ENCODE measurements around the gene MTRR. TPM values are rescaled to one million over a fixed set of nuclear protein-coding genes. Genes with fewer than 3 reads are reported as not detected.

The MTRR gene
- total and polyA plus RNA-seq, 8 donors: 9.7 to 53.9 (median 18.5) TPM

DNA sequence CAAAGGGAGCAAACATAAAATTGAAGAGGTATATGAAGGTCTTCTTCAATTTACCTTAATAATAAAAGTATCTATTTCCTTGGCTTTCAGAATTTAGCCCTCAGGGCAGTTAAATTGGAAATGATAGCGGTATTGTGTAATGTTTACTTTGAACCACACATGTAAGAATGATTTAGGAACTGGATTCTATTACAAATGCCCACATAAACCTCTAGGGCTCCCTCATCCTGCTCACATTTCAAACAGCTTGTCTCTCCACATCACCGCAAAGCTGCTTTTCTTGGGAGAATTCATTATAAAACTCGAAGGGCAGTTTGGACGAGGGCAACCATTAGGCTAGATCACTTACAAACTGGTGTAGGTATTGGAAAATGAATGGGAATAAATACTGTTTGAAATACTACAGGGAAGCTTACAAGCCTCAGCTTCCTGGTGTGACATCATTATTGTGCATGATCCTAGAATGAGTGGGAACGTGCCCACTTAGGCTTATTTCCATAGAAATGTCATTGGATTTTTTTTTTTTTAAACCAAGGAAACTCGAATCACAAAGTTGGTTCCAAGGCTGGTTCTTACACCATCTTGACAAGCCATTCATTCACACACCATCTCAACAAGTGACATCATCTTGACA is 47.3 kb downstream of the MTRR start:
- H3K9me3 ChIP-seq: peaks cover 0 to 21% (median 15%) of the 10 kb centered on the region in 4 donors
- H3K4me3 ChIP-seq: no peak overlapping the region
- no peaks in the 10 kb centered on the region for H3K36me3 ChIP-seq
- H3K4me1 ChIP-seq: no peaks in the 10 kb centered on the region
- TF ChIP-seq EP300 (IDR thresholded peaks at IDR 0.05) (no peak), POLR2A (IDR thresholded peaks at IDR 0.05) (no peak), POLR2AphosphoS5 (IDR thresholded peaks at IDR 0.05) (no peak)
- TF ChIP-seq, protein P1, sequence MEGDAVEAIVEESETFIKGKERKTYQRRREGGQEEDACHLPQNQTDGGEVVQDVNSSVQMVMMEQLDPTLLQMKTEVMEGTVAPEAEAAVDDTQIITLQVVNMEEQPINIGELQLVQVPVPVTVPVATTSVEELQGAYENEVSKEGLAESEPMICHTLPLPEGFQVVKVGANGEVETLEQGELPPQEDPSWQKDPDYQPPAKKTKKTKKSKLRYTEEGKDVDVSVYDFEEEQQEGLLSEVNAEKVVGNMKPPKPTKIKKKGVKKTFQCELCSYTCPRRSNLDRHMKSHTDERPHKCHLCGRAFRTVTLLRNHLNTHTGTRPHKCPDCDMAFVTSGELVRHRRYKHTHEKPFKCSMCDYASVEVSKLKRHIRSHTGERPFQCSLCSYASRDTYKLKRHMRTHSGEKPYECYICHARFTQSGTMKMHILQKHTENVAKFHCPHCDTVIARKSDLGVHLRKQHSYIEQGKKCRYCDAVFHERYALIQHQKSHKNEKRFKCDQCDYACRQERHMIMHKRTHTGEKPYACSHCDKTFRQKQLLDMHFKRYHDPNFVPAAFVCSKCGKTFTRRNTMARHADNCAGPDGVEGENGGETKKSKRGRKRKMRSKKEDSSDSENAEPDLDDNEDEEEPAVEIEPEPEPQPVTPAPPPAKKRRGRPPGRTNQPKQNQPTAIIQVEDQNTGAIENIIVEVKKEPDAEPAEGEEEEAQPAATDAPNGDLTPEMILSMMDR (IDR thresholded peaks at IDR 0.05): no peak
- WGBS, 5 donors: 71 to 80% (median 75%) methylated on average over 6 of the region's 6 CpGs
- H3K27ac ChIP-seq: no peak overlapping the region
- intact Hi-C loops (cut with DNase I; ENCODE audit: low total_unique reads): no loop called here
- H3K27me3 ChIP-seq: no peaks in the 10 kb centered on the region
- DNase-seq: no peak

DNA sequence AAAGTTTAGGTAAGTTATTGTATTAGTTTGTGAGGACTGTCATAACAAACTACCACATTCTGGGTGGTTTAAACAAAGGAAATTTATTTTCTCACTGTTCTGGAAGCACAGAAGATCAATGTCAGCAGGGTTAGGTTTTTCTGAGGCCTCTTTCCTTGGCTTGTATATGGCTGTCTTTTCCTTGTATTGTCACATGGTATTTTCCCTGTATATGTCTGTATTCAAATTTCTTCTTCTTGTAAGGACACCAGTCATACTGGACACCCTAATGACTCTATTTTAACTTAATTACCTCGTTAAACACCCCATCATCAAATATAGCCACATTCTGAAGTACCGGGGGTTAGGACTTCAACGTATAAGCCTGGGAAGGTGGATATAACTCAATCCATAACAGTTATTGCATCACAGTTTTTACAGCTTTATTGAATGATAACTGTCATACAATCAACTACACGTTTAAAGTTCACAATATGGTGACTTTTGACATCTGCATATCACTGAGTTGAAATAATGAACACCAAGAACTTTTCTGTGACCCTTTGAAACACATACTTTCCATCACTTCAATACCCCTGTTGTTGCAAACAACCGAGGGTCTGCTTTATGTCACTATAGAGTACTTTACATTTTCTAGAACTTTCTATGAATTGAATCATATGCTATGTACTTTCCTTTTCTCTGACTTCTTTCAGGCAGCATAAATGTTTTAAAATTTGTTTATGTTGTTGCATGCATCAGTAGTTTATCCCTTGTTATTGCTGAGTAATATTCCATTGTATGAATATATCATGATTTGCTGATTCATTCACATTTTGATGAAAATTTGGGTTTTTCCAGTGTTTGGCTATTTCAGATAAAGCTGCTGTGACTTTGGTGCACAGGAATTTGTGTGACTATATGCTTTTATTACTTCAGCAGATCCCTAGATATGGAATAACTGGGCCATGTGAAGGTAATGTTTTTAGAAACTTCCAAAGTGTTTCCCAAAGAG is 48.5 kb downstream of the MTRR start:
- Histone ChIP-seq H3K27ac (no peak overlapping the region), H3K36me3 (no peaks in the 10 kb centered on the region), H3K27me3 (no peaks in the 10 kb centered on the region), H3K4me3 (no peak overlapping the region), H3K9me3 (peaks cover 0 to 11% (median 7%) of the 10 kb centered on the region in 4 donors), H3K4me1 (no peaks in the 10 kb centered on the region)
- intact Hi-C loops (cut with DNase I; ENCODE audit: low total_unique reads): no loop called here
- no peak for DNase-seq
- no peak for TF ChIP-seq EP300 (IDR thresholded peaks at IDR 0.05)
- TF ChIP-seq, protein P1 (IDR thresholded peaks at IDR 0.05): no peak
- no peak for TF ChIP-seq POLR2A (IDR thresholded peaks at IDR 0.05)
- no peak for TF ChIP-seq POLR2AphosphoS5 (IDR thresholded peaks at IDR 0.05)
- 43 to 77% (median 68%) methylated on average over 5 of the region's 5 CpGs for WGBS, 5 donors

DNA sequence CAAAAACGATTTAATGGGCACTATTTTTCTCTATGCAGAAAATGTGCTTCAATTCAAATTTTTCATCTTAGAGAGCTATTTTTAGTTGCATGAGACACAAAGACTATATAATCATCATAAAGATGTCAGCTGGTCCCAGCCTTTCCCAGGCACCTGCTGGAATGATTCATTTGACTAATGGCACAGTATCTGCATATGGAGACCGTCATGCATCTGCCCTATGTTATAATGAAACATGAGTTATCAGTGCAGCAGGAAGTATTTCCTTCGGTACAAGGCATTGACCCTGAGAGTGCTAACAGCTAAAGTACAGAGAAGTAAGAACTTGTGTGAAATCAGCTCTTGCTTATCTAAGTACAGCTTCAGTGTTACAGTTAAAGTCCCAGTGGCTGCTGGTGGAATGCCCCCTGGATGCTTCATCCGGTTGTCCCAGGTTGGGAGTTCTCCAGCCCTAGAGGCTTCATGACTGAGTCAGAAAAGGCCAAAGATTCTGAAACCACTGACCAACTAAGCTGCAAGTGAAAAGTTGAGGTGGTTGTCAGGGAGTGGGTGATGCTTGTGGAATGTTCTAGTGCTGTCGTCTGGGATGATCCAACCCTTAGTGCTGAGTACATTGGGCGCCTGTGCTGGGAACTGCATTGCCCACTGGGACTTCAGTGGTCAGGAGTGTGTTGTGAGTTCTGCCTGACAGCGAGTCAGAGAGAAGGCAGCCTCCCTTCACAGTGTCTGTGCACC is 57.2 kb downstream of the MTRR start:
- no peak overlapping the region for H3K4me3 ChIP-seq
- intact Hi-C loops (cut with DNase I; ENCODE audit: low total_unique reads): no loop called here
- no peaks in the 10 kb centered on the region for H3K4me1 ChIP-seq
- no peaks in the 10 kb centered on the region for H3K9me3 ChIP-seq
- H3K36me3 ChIP-seq: no peaks in the 10 kb centered on the region
- DNase-seq: no peak
- no peak for TF ChIP-seq POLR2AphosphoS5 (IDR thresholded peaks at IDR 0.05)
- TF ChIP-seq, protein P1 (IDR thresholded peaks at IDR 0.05): no peak
- no peak for TF ChIP-seq EP300 (IDR thresholded peaks at IDR 0.05)
- TF ChIP-seq POLR2A (IDR thresholded peaks at IDR 0.05): no peak
- no peak overlapping the region for H3K27ac ChIP-seq
- WGBS, 5 donors: 59 to 69% (median 62%) methylated on average over 7 of the region's 7 CpGs
- peaks cover 0 to 16% (median 0%) of the 10 kb centered on the region in 3 donors for H3K27me3 ChIP-seq

DNA sequence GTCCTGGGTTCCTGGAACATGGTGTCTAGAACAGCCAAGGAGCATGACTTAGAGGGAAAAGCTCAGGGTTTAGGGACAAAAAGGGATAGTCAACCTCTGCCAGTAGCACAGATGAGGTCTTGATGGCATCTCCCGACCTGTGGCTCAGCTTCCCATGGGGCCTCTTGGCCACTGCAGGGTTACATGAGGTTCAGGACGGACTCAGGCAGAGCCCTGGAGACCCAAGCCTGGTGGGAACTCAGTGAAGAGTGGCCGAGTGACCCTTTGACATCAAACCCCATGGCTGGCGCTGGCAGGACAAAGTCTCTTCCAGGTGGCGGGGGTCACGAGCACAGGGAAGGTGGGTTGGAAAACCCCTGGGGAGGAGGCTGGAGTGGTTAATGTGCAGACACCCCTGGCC is 57.8 kb downstream of the MTRR start:
- H3K27me3 ChIP-seq: peaks cover 0 to 19% (median 0%) of the 10 kb centered on the region in 3 donors
- no peak overlapping the region for H3K27ac ChIP-seq
- TF ChIP-seq POLR2AphosphoS5 (IDR thresholded peaks at IDR 0.05) (no peak), EP300 (IDR thresholded peaks at IDR 0.05) (no peak), POLR2A (IDR thresholded peaks at IDR 0.05) (no peak)
- TF ChIP-seq, protein P1 (IDR thresholded peaks at IDR 0.05): no peak
- WGBS, 5 donors: 75 to 93% (median 91%) methylated on average over 4 to 6 of the region's 6 CpGs
- H3K9me3 ChIP-seq: no peaks in the 10 kb centered on the region
- H3K4me3 ChIP-seq: no peak overlapping the region
- intact Hi-C loops (cut with DNase I; ENCODE audit: low total_unique reads): no loop called here
- no peaks in the 10 kb centered on the region for H3K36me3 ChIP-seq
- H3K4me1 ChIP-seq: no peaks in the 10 kb centered on the region
- no peak for DNase-seq

All from stomach (tissue), 9 donors.